ENCODE measurements around the gene PLCG2.

GRCh38 chr16:81875461-81875860, 96.4 kb downstream of the PLCG2 start:
- no peak for TF ChIP-seq POLR2AphosphoS5 (IDR thresholded peaks at IDR 0.05; ENCODE audit: low read depth, low read length)
- TF ChIP-seq TAF1 (IDR thresholded peaks at IDR 0.05; ENCODE audit: borderline replicate concordance, insufficient read depth, low read length), result no peak
- TF ChIP-seq REST (IDR thresholded peaks at IDR 0.05; ENCODE audit: insufficient read depth in 1 of 2, low read depth in 2 of 2, low read length in 2 of 2), result no peak
- no peak for TF ChIP-seq SIN3A (IDR thresholded peaks at IDR 0.05; ENCODE audit: borderline replicate concordance, insufficient read depth, low read length)
- no peak for TF ChIP-seq FOXP2 (optimal IDR thresholded peaks at IDR 0.05; ENCODE audit: borderline replicate concordance, extremely low read depth, extremely low read length, insufficient read depth)

Measured in PFSK-1 (cell line).